Ascending aorta (tissue), 2 donors: ENCODE results near the gene STAC. TPM values are rescaled to one million over a fixed set of nuclear protein-coding genes. Genes with fewer than 3 reads are reported as not detected.
A peak's percentile ranks its signal among the peaks of the same experiment; 100 is the strongest.

ENCODE experiments used
- DNase-seq, 2 donors: peaks; one replicate each; pipeline ENCODE4 v3.0.0-alpha.2; 2019; ENCODE audit warnings: low spot score in 2 of 2
- H3K27ac ChIP-seq, 2 donors: fragments of 200-600 bp; sonication (generic); one replicate each; pipeline ENCODE4 v1.5.1; 2016 to 2017; ENCODE audit warnings: mild to moderate bottlenecking in 1 of 2
- H3K27me3 ChIP-seq: fragments of 200-600 bp; sonication (generic); one replicate; pipeline ENCODE4 v1.5.1; 2017
- H3K36me3 ChIP-seq, 2 donors: fragments of 200-600 bp; sonication (generic); one replicate each; pipeline ENCODE4 v1.5.1; 2016
- H3K4me1 ChIP-seq, 2 donors: fragments of 200-600 bp; sonication (generic); one replicate each; pipeline ENCODE4 v1.5.1; 2016 to 2017; ENCODE audit warnings: mild to moderate bottlenecking in 1 of 2
- H3K4me3 ChIP-seq, 2 donors: fragments of 200-600 bp; sonication (generic); one replicate each; pipeline ENCODE4 v1.5.1; 2016 to 2017; ENCODE audit warnings: mild to moderate bottlenecking in 1 of 2
- H3K9me3 ChIP-seq, 2 donors: fragments of 200-600 bp; sonication (generic); one replicate each; pipeline ENCODE4 v1.5.1; 2016
- CTCF ChIP-seq, 3 experiments: fragments of 200-600 bp in 2 of 3; fragments of 450-650 bp in 1 of 3; sonication (generic) in 2 of 3; IDR thresholded peaks; one replicate each; pipeline ENCODE4 v1.5.1; 2016 to 2019; ENCODE audit warnings: antibody characterized with exemption in 3 of 3, mild to moderate bottlenecking in 1 of 3, moderate library complexity in 1 of 3
- intact Hi-C: fragments of 100-400 bp; cut with DNase I; formaldehyde crosslinking; loops from one replicate; pipeline ENCODE4 v1.15.1; 2023
- total RNA-seq: library from RNA; depleted of rRNA; stranded (reverse); fragments of >200 nt; gene quantifications from one replicate; pipeline ENCODE4 v1.1.0, GENCODE V29; 2016

The STAC gene
- total RNA-seq, 1 donor from 2014 or later: 16.0 TPM

- H3K27ac ChIP-seq: peak overlapping the region; percentile 68 to 71
- no peaks in the 10 kb centered on the region for H3K9me3 ChIP-seq
- no peaks in the 10 kb centered on the region for H3K36me3 ChIP-seq
- H3K27me3 ChIP-seq: no peaks in the 10 kb centered on the region
- no peak for TF ChIP-seq CTCF (IDR thresholded peaks at IDR 0.05)
- DNase-seq: no peak
- no peak overlapping the region for H3K4me3 ChIP-seq
- intact Hi-C loops: loop anchor here (5.0 to 10.0 kb wide), 2 partner anchors 61 to 274 kb away; no protein-coding TSS in a partner anchor
- H3K4me1 ChIP-seq: peaks cover 0 to 22% of the 10 kb centered on the region in 2 donors
Measured at GRCh38 chr3:36373666-36374065, 6.6 kb upstream of the STAC start.

- Histone ChIP-seq H3K27me3 (no peaks in the 10 kb centered on the region), H3K4me3 (peak overlapping the region; percentile 56 to 93), H3K9me3 (no peaks in the 10 kb centered on the region), H3K36me3 (no peaks in the 10 kb centered on the region), H3K27ac (peak overlapping the region; percentile 66 to 76), H3K4me1 (no peaks in the 10 kb centered on the region)
- DNase-seq: no peak
- intact Hi-C loops: loop anchor here (5.0 to 10.0 kb wide), 2 partner anchors 55 to 117 kb away; no protein-coding TSS in a partner anchor
- TF ChIP-seq CTCF (IDR thresholded peaks at IDR 0.05): no peak
Measured at GRCh38 chr3:36379872-36380220, 458 bp upstream of the STAC start.

GRCh38 chr3:36381311-36381956 is 1.1 kb downstream of the STAC start:
- no peak for TF ChIP-seq CTCF (IDR thresholded peaks at IDR 0.05)
- Histone ChIP-seq H3K9me3 (no peaks in the 10 kb centered on the region), H3K27me3 (no peaks in the 10 kb centered on the region), H3K27ac (peak overlapping the region; percentile 66 to 76), H3K36me3 (no peaks in the 10 kb centered on the region), H3K4me3 (peak overlapping the region; percentile 56 to 93), H3K4me1 (no peaks in the 10 kb centered on the region)
- intact Hi-C loops: loop anchor here (5.0 kb wide), 1 partner anchor 116 kb away; no protein-coding TSS in a partner anchor
- DNase-seq: no peak

GRCh38 chr3:36393563-36393962 is 13.3 kb downstream of the STAC start:
- no peaks in the 10 kb centered on the region for H3K27me3 ChIP-seq
- no peak overlapping the region for H3K27ac ChIP-seq
- H3K4me1 ChIP-seq: peaks cover 0 to 5% of the 10 kb centered on the region in 2 donors
- intact Hi-C loops: no loop called here
- H3K36me3 ChIP-seq: no peaks in the 10 kb centered on the region
- DNase-seq: no peak
- TF ChIP-seq CTCF (IDR thresholded peaks at IDR 0.05): no peak
- H3K4me3 ChIP-seq: no peak overlapping the region
- no peaks in the 10 kb centered on the region for H3K9me3 ChIP-seq

GRCh38 chr3:36394176-36394575 is 13.9 kb downstream of the STAC start:
- no peak for TF ChIP-seq CTCF (IDR thresholded peaks at IDR 0.05)
- Histone ChIP-seq H3K36me3 (no peaks in the 10 kb centered on the region), H3K27me3 (no peaks in the 10 kb centered on the region), H3K4me3 (no peak overlapping the region), H3K27ac (no peak overlapping the region), H3K4me1 (peaks cover 0 to 5% of the 10 kb centered on the region in 2 donors), H3K9me3 (no peaks in the 10 kb centered on the region)
- DNase-seq: no peak
- intact Hi-C loops: no loop called here
